NCI-H1092 (cell line): ENCODE measurements around the gene ULK2.
A peak's percentile ranks its signal among the peaks of the same experiment; 100 is the strongest.
"Not testable (repeated sequence)": the region's sequence is repeated elsewhere in the genome, so short reads cannot be mapped to it uniquely, and the experiment has no call there.

Source experiments
- DNase-seq: peaks from one replicate; lab custom pipeline; 2025; lab: John Stamatoyannopoulos, UW

Gene ULK2

GRCh38 chr17:19867329-19868078 is at the start of gene ULK2:
Gene ULK2, minus strand, starts transcription at chr17:19867936. Its CDS starts 519 bp downstream, at chr17:19867417.
- peak; percentile 3 for DNase-seq

- no peak for DNase-seq
Observed at GRCh38 chr17:19915245-19915978, 47.7 kb upstream of the ULK2 start.

GRCh38 chr17:19911033-19911432 is 43.3 kb upstream of the ULK2 start:
- no peak for DNase-seq

GRCh38 chr17:19909139-19909538 is 41.4 kb upstream of the ULK2 start:
- DNase-seq: no peak

GRCh38 chr17:19905502-19905901 is 37.8 kb upstream of the ULK2 start:
- no peak for DNase-seq

- no peak for DNase-seq
Observed at GRCh38 chr17:19904924-19905323, 37.2 kb upstream of the ULK2 start.

- no peak for DNase-seq
Observed at GRCh38 chr17:19904412-19904811, 36.7 kb upstream of the ULK2 start.

GRCh38 chr17:19900809-19901208 is 33.1 kb upstream of the ULK2 start:
- no peak for DNase-seq

GRCh38 chr17:19897903-19898302 is 30.2 kb upstream of the ULK2 start:
- no peak for DNase-seq

GRCh38 chr17:19897090-19897837 is 29.5 kb upstream of the ULK2 start:
- DNase-seq: peak; percentile 27

GRCh38 chr17:19896679-19897078 is 28.9 kb upstream of the ULK2 start:
- DNase-seq: no peak

- DNase-seq: not testable (repeated sequence)
Observed at GRCh38 chr17:19890554-19890953, 22.8 kb upstream of the ULK2 start.

GRCh38 chr17:19890001-19890400 is 22.3 kb upstream of the ULK2 start:
- DNase-seq: not testable (repeated sequence)

GRCh38 chr17:19886116-19886515 is 18.4 kb upstream of the ULK2 start:
- DNase-seq: no peak

GRCh38 chr17:19883537-19884215 is 15.9 kb upstream of the ULK2 start:
- no peak for DNase-seq

- no peak for DNase-seq
Observed at GRCh38 chr17:19880393-19880792, 12.7 kb upstream of the ULK2 start.

GRCh38 chr17:19877364-19877945 is 9.7 kb upstream of the ULK2 start:
- DNase-seq: no peak

GRCh38 chr17:19876529-19877161 is 8.9 kb upstream of the ULK2 start:
- no peak for DNase-seq

GRCh38 chr17:19874256-19874655 is 6.5 kb upstream of the ULK2 start:
- DNase-seq: no peak

- no peak for DNase-seq
Observed at GRCh38 chr17:19873346-19873745, 5.6 kb upstream of the ULK2 start.

GRCh38 chr17:19868079-19868395 is 301 bp upstream of the ULK2 start:
- no peak for DNase-seq

GRCh38 chr17:19867079-19867328 is 732 bp downstream of the ULK2 start:
- peak; percentile 9 for DNase-seq
